Activated CD4-positive, alpha-beta T cell treated with anti-CD3 and anti-CD28 coated beads, Interleukin-2, amount 10 ng/mL, durations not matched to agents 24 days and 14 days (primary cell): ENCODE results near the gene LRRN1. TPM values are rescaled to one million over a fixed set of nuclear protein-coding genes. Genes with fewer than 3 reads are reported as not detected.

ENCODE experiments used
- DNase-seq: peaks from one replicate; pipeline ENCODE4 v3.0.0; 2022
- H3K27ac Mint-ChIP-seq: one replicate; pipeline ENCODE4 v1.8.0; 2022; ENCODE audit warnings: mild to moderate bottlenecking, mixed read lengths
- H3K27me3 Mint-ChIP-seq: one replicate; pipeline ENCODE4 v1.8.0; 2022; ENCODE audit warnings: mixed read lengths
- H3K36me3 Mint-ChIP-seq: one replicate; pipeline ENCODE4 v1.8.0; 2022; ENCODE audit warnings: low read depth, mild to moderate bottlenecking, mixed read lengths
- H3K4me1 Mint-ChIP-seq: one replicate; pipeline ENCODE4 v1.8.0; 2021; ENCODE audit warnings: mixed read lengths
- H3K4me3 Mint-ChIP-seq: one replicate; pipeline ENCODE4 v1.8.0; 2022; ENCODE audit warnings: mild to moderate bottlenecking, moderate library complexity, mixed read lengths
- H3K9me3 Mint-ChIP-seq: one replicate; pipeline ENCODE4 v1.8.0; 2021; ENCODE audit warnings: mixed read lengths
- intact Hi-C: fragments of 100-400 bp; cut with micrococcal nuclease; formaldehyde crosslinking; loops from one replicate; pipeline ENCODE4 v1.15.1; 2023
- total RNA-seq: library from RNA; stranded (reverse); gene quantifications from 2 replicates; pipeline ENCODE4 v1.2.3, GENCODE V29; 2022

Gene LRRN1
- 0.05 TPM in 1 of 2 replicates, not detected in the other for total RNA-seq

DNA sequence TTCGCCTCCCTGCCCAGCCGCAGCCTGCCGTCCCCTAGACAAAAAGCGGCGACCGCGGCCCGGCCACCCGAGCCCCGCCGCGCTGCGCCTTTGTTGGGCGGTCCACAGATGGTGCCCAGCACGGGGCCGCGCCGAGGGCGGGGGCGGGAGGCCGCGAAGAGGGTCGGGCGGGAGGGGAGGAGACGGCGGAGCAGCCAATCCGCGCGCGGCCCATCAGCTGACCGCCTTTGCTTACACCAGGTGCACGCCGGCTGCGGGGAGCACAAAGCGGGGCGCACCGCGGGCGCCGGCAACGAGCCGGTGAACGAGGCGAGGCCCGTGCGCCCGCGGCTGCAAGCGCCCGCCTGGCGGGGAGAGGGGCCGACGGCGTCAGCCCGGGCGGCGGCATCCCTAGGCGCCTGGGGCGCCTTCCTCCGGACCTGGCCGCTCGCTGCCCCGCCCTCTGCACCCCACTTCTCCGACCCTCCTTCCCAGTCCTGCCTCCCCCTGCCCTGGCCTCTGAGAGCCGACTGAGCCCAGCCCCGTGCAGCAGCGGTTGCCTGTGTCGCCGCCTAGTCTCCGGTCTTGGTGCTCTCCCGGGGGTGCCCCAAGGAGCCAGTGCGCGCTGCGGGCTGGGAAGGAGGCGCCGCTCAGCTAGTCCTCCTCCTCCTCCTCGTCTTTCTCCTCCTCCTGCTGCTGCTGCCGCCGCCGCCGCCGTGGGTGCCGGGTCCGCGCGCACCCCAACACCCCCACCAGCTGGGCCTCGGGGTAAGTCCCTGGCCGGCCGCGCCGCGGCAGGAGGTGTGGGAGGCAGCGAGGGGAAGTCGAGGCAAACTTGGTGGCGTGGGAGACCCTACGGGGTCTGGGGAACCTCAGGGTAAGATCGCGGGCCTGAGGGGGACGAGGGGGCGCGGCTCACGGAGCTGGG is at the start of gene LRRN1:
LRRN1 (plus strand) TSS at position 259 of the 907 bp plus-strand sequence. CDS start 45,211 bp downstream, outside the sequence.
- peak; percentile 68 for DNase-seq
- Mint-ChIP-seq H3K4me1 (peaks cover 6% of the 10 kb centered on the region), H3K36me3 (no peaks in the 10 kb centered on the region), H3K9me3 (no peaks in the 10 kb centered on the region), H3K27ac (no peak within 1 kb of the TSS), H3K27me3 (peaks cover 53% of the 10 kb centered on the region), H3K4me3 (peak within 1 kb of the TSS; percentile 84)
- intact Hi-C loops: no loop called here

DNA sequence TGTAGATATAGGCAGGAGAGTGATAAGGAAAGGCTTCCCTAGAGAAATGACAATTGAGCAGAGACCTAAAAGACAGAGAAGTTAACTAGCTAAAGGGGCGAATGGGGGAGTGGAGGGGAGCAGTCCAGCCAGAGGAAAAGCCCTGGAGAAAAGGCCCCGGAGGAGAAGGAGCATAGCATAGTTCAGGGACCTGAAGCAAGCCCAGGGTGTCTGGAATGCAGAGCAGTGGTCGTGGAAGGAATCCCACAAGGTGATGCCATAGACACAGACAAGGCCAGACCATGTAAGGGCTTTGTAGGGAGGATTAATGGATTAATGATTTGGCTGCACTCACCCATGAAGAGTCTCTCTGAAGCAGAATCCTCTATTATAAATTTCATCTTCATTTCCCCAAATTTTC is 45.8 kb upstream of the LRRN1 start:
- H3K4me3 Mint-ChIP-seq: no peak overlapping the region
- no peaks in the 10 kb centered on the region for H3K9me3 Mint-ChIP-seq
- no peaks in the 10 kb centered on the region for H3K4me1 Mint-ChIP-seq
- H3K27ac Mint-ChIP-seq: no peak overlapping the region
- intact Hi-C loops: no loop called here
- DNase-seq: no peak
- H3K27me3 Mint-ChIP-seq: no peaks in the 10 kb centered on the region
- H3K36me3 Mint-ChIP-seq: no peaks in the 10 kb centered on the region

DNA sequence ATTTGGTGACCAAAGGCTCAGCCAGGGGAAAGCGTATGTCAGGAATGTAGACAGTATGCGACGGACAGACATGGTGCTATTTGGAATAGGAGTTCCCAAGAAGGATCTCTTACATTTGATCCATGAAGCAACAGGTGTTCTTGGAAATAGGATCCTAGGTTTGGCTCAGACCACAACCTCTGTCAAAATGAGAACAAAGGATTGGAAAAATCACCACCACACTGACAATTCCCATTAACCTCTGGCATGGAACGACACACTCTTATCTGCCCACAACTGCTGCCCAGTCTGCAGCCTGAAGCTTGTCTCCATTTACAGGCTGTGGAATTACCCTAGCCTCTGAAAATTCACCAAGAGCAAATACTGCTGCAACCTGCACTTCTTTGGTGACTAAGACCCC is 33.6 kb upstream of the LRRN1 start:
- H3K4me1 Mint-ChIP-seq: no peaks in the 10 kb centered on the region
- intact Hi-C loops: no loop called here

DNA sequence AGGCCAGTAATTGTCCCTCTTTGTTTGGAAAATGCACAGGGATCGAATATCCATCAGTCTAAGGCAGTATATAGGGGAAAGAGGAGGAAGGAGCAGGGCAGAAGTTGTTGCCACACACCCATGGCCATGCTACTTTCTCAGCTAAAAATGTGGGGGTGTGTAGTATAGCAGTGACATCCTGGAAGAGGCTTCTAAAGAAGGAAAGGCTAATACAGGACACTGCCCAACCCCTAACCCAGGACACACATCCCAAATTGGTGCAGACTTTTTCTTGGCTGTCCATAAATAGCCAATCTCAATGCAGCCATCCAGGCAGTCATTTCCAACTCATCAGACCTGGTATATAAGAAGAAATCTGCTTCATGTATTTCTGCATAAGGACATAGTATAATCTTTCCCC is 33.1 kb upstream of the LRRN1 start:
- no peak overlapping the region for H3K27ac Mint-ChIP-seq
- H3K4me3 Mint-ChIP-seq: no peak overlapping the region

More for the DNA sequence above, 33.6 kb upstream of the LRRN1 start:
- H3K4me3 Mint-ChIP-seq: no peak overlapping the region
- no peaks in the 10 kb centered on the region for H3K36me3 Mint-ChIP-seq
- DNase-seq: no peak
- H3K27me3 Mint-ChIP-seq: no peaks in the 10 kb centered on the region
- no peak overlapping the region for H3K27ac Mint-ChIP-seq
- H3K9me3 Mint-ChIP-seq: no peaks in the 10 kb centered on the region

DNA sequence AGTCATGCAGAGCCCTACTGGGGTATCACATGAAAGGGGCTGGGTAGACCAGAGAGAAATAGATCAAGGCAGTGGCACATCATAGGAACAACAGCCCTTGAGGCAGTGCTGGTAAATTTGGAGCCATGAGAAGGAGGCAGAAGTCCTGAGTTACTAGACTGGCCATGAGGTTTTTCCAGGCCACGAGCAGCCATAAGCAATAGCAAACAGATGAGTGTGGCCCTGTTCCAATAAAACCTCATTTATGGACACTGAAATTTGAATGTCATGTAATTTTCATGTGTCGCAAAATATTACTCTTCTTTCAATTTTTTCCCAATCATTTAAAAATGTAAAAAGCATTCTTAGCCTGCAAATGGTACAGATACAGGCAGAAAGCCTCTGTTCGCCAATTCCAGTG is 28.1 kb upstream of the LRRN1 start:
- H3K27me3 Mint-ChIP-seq: no peaks in the 10 kb centered on the region
- intact Hi-C loops: no loop called here
- no peak overlapping the region for H3K4me3 Mint-ChIP-seq
- no peaks in the 10 kb centered on the region for H3K9me3 Mint-ChIP-seq
- no peaks in the 10 kb centered on the region for H3K4me1 Mint-ChIP-seq
- H3K27ac Mint-ChIP-seq: no peak overlapping the region
- no peaks in the 10 kb centered on the region for H3K36me3 Mint-ChIP-seq
- DNase-seq: no peak

More for the DNA sequence above, 33.1 kb upstream of the LRRN1 start:
- intact Hi-C loops: no loop called here
- no peak for DNase-seq
- Mint-ChIP-seq H3K27me3 (no peaks in the 10 kb centered on the region), H3K9me3 (no peaks in the 10 kb centered on the region), H3K36me3 (no peaks in the 10 kb centered on the region), H3K4me1 (no peaks in the 10 kb centered on the region)

DNA sequence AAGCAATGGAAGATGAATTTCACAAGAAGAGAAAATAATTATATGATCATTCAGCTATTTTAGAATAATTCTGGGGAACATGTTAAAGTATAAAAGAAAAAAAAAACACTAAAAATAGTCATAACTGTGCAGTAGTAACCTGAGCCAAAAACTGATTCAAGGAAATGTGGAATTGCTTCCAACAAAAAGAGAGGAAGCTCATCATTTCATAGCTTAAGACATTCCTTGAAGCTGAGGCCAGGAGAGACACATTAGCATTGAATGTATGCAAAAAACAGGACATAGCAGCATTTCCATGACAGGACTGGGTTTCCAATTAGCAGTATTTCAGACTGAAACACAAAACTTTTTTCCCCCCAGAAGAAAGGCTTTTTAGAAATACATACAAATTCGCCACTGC is 27.7 kb upstream of the LRRN1 start:
- Mint-ChIP-seq H3K4me1 (no peaks in the 10 kb centered on the region), H3K36me3 (no peaks in the 10 kb centered on the region), H3K27ac (no peak overlapping the region), H3K4me3 (no peak overlapping the region), H3K9me3 (peaks cover under 1% of the 10 kb centered on the region), H3K27me3 (no peaks in the 10 kb centered on the region)
- intact Hi-C loops: no loop called here
- DNase-seq: no peak

GRCh38 chr3:3772338-3772737 is 26.9 kb upstream of the LRRN1 start:
- Mint-ChIP-seq H3K36me3 (no peaks in the 10 kb centered on the region), H3K4me1 (no peaks in the 10 kb centered on the region), H3K27me3 (no peaks in the 10 kb centered on the region), H3K4me3 (no peak overlapping the region), H3K27ac (no peak overlapping the region), H3K9me3 (peaks cover 3% of the 10 kb centered on the region)
- intact Hi-C loops: no loop called here
- DNase-seq: no peak

DNA sequence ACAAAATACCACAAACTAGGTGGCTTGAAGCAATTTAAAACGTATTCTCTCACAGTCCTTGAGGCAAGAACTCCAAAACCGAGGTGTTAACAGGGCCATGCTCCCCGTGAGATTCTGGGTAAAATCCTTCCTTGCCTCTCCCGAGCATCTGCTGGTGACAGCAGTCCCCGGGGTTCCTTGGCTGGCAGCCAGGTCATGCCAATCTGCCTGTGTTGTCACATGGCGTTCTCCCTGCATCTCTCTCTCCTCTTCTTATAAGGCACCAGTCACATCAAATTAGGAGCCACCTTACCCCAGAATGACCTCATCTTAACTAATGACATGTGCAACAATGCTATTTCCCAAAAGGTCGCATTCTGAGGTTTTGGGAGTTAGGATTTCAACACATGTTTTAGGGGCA is 26.3 kb upstream of the LRRN1 start:
- Mint-ChIP-seq H3K9me3 (peaks cover 3% of the 10 kb centered on the region), H3K27me3 (no peaks in the 10 kb centered on the region), H3K4me3 (no peak overlapping the region), H3K27ac (no peak overlapping the region), H3K36me3 (no peaks in the 10 kb centered on the region), H3K4me1 (no peaks in the 10 kb centered on the region)
- no peak for DNase-seq
- intact Hi-C loops: no loop called here

DNA sequence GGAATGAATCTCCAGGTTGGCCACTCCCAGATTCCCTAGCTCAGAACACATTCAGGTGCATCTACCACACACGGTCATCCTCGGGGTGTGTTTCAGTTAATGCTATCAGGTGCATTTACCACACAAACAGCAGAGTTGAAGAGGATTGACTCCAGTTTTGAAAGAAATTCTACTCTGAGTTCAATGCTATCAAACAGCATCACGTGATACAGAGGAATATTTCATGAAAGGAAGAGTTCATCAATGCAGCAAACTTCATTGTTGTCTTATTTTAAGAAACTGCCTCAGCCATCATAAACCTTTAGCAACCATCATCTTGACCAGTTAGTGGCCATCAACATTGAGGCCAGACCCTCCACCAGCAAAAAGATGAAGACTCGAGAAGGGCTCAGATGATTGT is 22.6 kb upstream of the LRRN1 start:
- H3K4me3 Mint-ChIP-seq: no peak overlapping the region

DNA sequence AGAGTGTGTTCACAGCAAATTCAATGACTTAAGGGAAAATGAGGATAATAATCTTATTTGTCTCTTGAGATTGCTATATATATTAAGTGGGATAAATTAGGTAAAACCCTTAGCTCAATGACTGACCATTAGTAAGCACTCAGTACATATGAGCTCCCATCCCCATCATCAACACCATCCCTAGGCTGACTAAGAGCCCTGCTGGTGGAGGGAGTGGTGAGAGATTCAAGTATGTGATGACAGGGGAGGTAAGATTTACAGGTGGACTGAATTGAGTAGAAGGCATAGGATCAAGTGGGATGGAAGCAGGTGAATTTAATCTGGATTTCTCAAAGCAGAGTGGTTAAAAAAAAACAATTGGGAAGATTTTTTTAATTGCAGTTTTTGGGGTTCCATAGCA is 21.0 kb upstream of the LRRN1 start:
- DNase-seq: no peak
- H3K4me3 Mint-ChIP-seq: no peak overlapping the region
- H3K36me3 Mint-ChIP-seq: no peaks in the 10 kb centered on the region
- H3K4me1 Mint-ChIP-seq: no peaks in the 10 kb centered on the region
- H3K27me3 Mint-ChIP-seq: no peaks in the 10 kb centered on the region
- no peak overlapping the region for H3K27ac Mint-ChIP-seq
- intact Hi-C loops: no loop called here
- H3K9me3 Mint-ChIP-seq: peaks cover 3% of the 10 kb centered on the region

More for the DNA sequence above, 22.6 kb upstream of the LRRN1 start:
- DNase-seq: no peak
- Mint-ChIP-seq H3K4me1 (no peaks in the 10 kb centered on the region), H3K27ac (no peak overlapping the region), H3K36me3 (no peaks in the 10 kb centered on the region), H3K27me3 (no peaks in the 10 kb centered on the region), H3K9me3 (peaks cover 3% of the 10 kb centered on the region)
- intact Hi-C loops: no loop called here

- Mint-ChIP-seq H3K4me3 (no peak overlapping the region), H3K4me1 (no peaks in the 10 kb centered on the region), H3K9me3 (peaks cover 3% of the 10 kb centered on the region), H3K27ac (no peak overlapping the region), H3K27me3 (no peaks in the 10 kb centered on the region), H3K36me3 (no peaks in the 10 kb centered on the region)
- DNase-seq: no peak
- intact Hi-C loops: no loop called here
Measured at GRCh38 chr3:3778641-3779270, 20.5 kb upstream of the LRRN1 start.

- no peak for DNase-seq
- Mint-ChIP-seq H3K27me3 (no peaks in the 10 kb centered on the region), H3K36me3 (no peaks in the 10 kb centered on the region), H3K9me3 (no peaks in the 10 kb centered on the region), H3K4me3 (no peak overlapping the region), H3K27ac (no peak overlapping the region), H3K4me1 (no peaks in the 10 kb centered on the region)
- intact Hi-C loops: no loop called here
Measured at GRCh38 chr3:3782457-3782856, 16.8 kb upstream of the LRRN1 start.

GRCh38 chr3:3783210-3783609 is 16.0 kb upstream of the LRRN1 start:
- Mint-ChIP-seq H3K36me3 (no peaks in the 10 kb centered on the region), H3K27me3 (no peaks in the 10 kb centered on the region), H3K4me1 (no peaks in the 10 kb centered on the region), H3K4me3 (no peak overlapping the region), H3K27ac (no peak overlapping the region), H3K9me3 (no peaks in the 10 kb centered on the region)
- no peak for DNase-seq
- intact Hi-C loops: no loop called here

- H3K9me3 Mint-ChIP-seq: peaks cover 3% of the 10 kb centered on the region
- no peak overlapping the region for H3K27ac Mint-ChIP-seq
- H3K36me3 Mint-ChIP-seq: no peaks in the 10 kb centered on the region
- intact Hi-C loops: no loop called here
- no peaks in the 10 kb centered on the region for H3K27me3 Mint-ChIP-seq
- no peak for DNase-seq
- no peak overlapping the region for H3K4me3 Mint-ChIP-seq
- no peaks in the 10 kb centered on the region for H3K4me1 Mint-ChIP-seq
Measured at GRCh38 chr3:3783696-3784095, 15.5 kb upstream of the LRRN1 start.
